GM12878 (cell line): Measurements from ENCODE around the gene GFRA4. TPM values are rescaled to one million over a fixed set of nuclear protein-coding genes. Genes with fewer than 3 reads are reported as not detected.

Experiments
- ATAC-seq: fragments of 200-7000 bp; cut with Tn5 transposase; 3 replicates; pipeline ENCODE4 v1.9.1; 2020; ENCODE audit warnings: mild to moderate bottlenecking, moderate library complexity
- BruUV-seq: library from RNA; stranded (reverse); fragments of 400-500 nt; replicated peaks from 2 replicates; lab custom pipeline; 2021; lab: Mats Ljungman, UMichigan
- CTCF ChIA-PET: fragments of 300-600 bp; sonication (Branson Sonifier 250); formaldehyde crosslinking; extraction: SDS; loops from one replicate; lab custom pipeline; 2021; ENCODE audit warnings: inconsistent platforms; lab: Yijun Ruan, JAX
- POLR2A ChIA-PET: fragments of 350-600 bp; formaldehyde crosslinking; extraction: SDS; loops from one replicate; lab custom pipeline; 2021; ENCODE audit warnings: inconsistent platforms; lab: Charles Lee
- RAD21 ChIA-PET: fragments of 300-600 bp; sonication (Branson Sonifier 250); formaldehyde crosslinking; loops from one replicate; lab custom pipeline; 2023; ENCODE audit warnings: antibody characterized with exemption; ENCODE audit not compliant: unreplicated experiment; lab: Charles Lee
- SMC1A ChIA-PET: fragments of 300-600 bp; sonication (Branson Sonifier 250); formaldehyde crosslinking; loops from one replicate; lab custom pipeline; 2023; ENCODE audit not compliant: unreplicated experiment, uncharacterized antibody; lab: Charles Lee
- DNase-seq: peaks from one replicate; pipeline ENCODE4 v3.0.0-alpha.2; 2011; ENCODE audit warnings: low read depth, low spot score
- FAIRE-seq: peaks from 3 replicates; lab custom pipeline; 2011; peaks lifted over from hg19 to GRCh38; lab: Jason Lieb, UNC
- H2AFZ ChIP-seq: 2 replicates; pipeline ENCODE4 v1.6.0; 2011; ENCODE audit warnings: low read depth, low read length, control low read depth; ENCODE audit not compliant: control insufficient read depth
- H3K27ac ChIP-seq: 2 replicates; pipeline ENCODE4 v1.5.1; 2011; ENCODE audit warnings: control low read depth; ENCODE audit not compliant: control insufficient read depth, insufficient read depth
- H3K27me3 ChIP-seq, 2 experiments: replicated peaks in 1 of 2; 2 replicates each; pipeline versions ENCODE4 v1.6.0 to v1.6.1; 2011; ENCODE audit warnings: low read length in 1 of 2; ENCODE audit not compliant: control insufficient read depth in 2 of 2, insufficient read depth in 2 of 2
- H3K36me3 ChIP-seq, 2 experiments: 2 replicates each; pipeline ENCODE4 v1.5.1; 2011; ENCODE audit warnings: low read length in 1 of 2; ENCODE audit not compliant: control insufficient read depth in 2 of 2, insufficient read depth in 2 of 2
- H3K4me1 ChIP-seq: 2 replicates; pipeline ENCODE4 v1.6.1; 2011; ENCODE audit warnings: mild to moderate bottlenecking, low read length, moderate library complexity, mixed read lengths; ENCODE audit not compliant: control insufficient read depth, insufficient read depth
- H3K4me2 ChIP-seq: 2 replicates; pipeline ENCODE4 v1.6.0; 2011; ENCODE audit warnings: control low read depth; ENCODE audit not compliant: control insufficient read depth, insufficient read depth
- H3K4me3 ChIP-seq: fragments of 200-600 bp; sonication (generic); 2 replicates; pipeline ENCODE4 v1.5.1; 2016
- H3K79me2 ChIP-seq: 2 replicates; pipeline ENCODE4 v1.6.0; 2011; ENCODE audit warnings: low read length; ENCODE audit not compliant: control insufficient read depth, insufficient read depth
- H3K9ac ChIP-seq: 2 replicates; pipeline ENCODE4 v1.8.0; 2011; ENCODE audit warnings: low read length, control low read depth, mixed read lengths; ENCODE audit not compliant: control insufficient read depth, insufficient read depth
- H3K9me3 ChIP-seq: replicated peaks from 3 replicates; pipeline ENCODE4 v1.5.1; 2011; ENCODE audit warnings: mild to moderate bottlenecking, low read length; ENCODE audit not compliant: control insufficient read depth, insufficient read depth
- H4K20me1 ChIP-seq: 2 replicates; pipeline ENCODE4 v1.6.0; 2011; ENCODE audit not compliant: control insufficient read depth, insufficient read depth
- CHD2 ChIP-seq: IDR thresholded peaks from 2 replicates; pipeline ENCODE4 v1.6.1; 2011; ENCODE audit warnings: low read depth, low read length, improper control_type of control experiment, borderline replicate concordance
- ELK1 ChIP-seq: IDR thresholded peaks from 2 replicates; pipeline ENCODE4 v1.6.1; 2012; ENCODE audit warnings: low read depth, low read length, improper control_type of control experiment
- ETV6 ChIP-seq, 2 experiments: fragments of 450-650 bp in 1 of 2; IDR thresholded peaks in 1 of 2; conservative IDR thresholded peaks in 1 of 2; 2 replicates each; pipeline ENCODE4 v1.6.1; 2014; ENCODE audit warnings: antibody characterized with exemption in 1 of 2, borderline replicate concordance in 1 of 2, low read depth in 1 of 2, mild to moderate bottlenecking in 1 of 2, moderate library complexity in 1 of 2
- HCFC1 ChIP-seq: fragments of 150-350 bp; IDR thresholded peaks from 2 replicates; pipeline ENCODE4 v1.6.1; 2014; ENCODE audit warnings: low read length
- IKZF1 ChIP-seq: fragments of 450-650 bp; conservative IDR thresholded peaks from 2 replicates; pipeline ENCODE4 v1.6.1; 2017; ENCODE audit warnings: antibody characterized with exemption, mild to moderate bottlenecking
- KAT2A ChIP-seq: conservative IDR thresholded peaks from 2 replicates; pipeline ENCODE4 v1.6.1; 2011; ENCODE audit warnings: low read depth, low read length; ENCODE audit not compliant: control insufficient read depth
- KLF5 ChIP-seq: fragments of 450-650 bp; IDR thresholded peaks from 2 replicates; pipeline ENCODE4 v1.6.1; 2014; ENCODE audit warnings: mild to moderate bottlenecking; ENCODE audit not compliant: partially characterized antibody
- MYC ChIP-seq: IDR thresholded peaks from 2 replicates; pipeline ENCODE4 v1.6.1; 2011; ENCODE audit warnings: mild to moderate bottlenecking, low read length, moderate library complexity, inconsistent platforms; ENCODE audit not compliant: insufficient read depth, insufficient replicate concordance, insufficient read length, severe bottlenecking
- PKNOX1 ChIP-seq: fragments of 450-650 bp; IDR thresholded peaks from 2 replicates; pipeline ENCODE4 v1.6.1; 2016; ENCODE audit warnings: mild to moderate bottlenecking
- TCF12 ChIP-seq: IDR thresholded peaks from 2 replicates; pipeline ENCODE4 v1.6.1; 2011; ENCODE audit warnings: low read depth, mild to moderate bottlenecking, low read length
- WRNIP1 ChIP-seq: IDR thresholded peaks from 2 replicates; pipeline ENCODE4 v1.6.1; 2011; ENCODE audit warnings: low read depth, low read length, improper control_type of control experiment, borderline replicate concordance
- WGBS: methylation state at CpG from one replicate; pipeline ENCODE4 v1.1.6; 2016; ENCODE audit warnings: low lambda C conversion rate; ENCODE audit not compliant: insufficient replicate concordance, insufficient coverage; ENCODE audit errors: missing lambda C conversion rate; 5-methylcytosine and 5-hydroxymethylcytosine counted together
- in situ Hi-C: fragments of 300-500 bp; cut with MboI; formaldehyde crosslinking; loops from 9 replicates; pipeline ENCODE4 v1.14.3; 2018; ENCODE audit warnings: mixed read lengths
- intact Hi-C: fragments of 100-400 bp; cut with micrococcal nuclease; formaldehyde crosslinking; loops from one replicate; pipeline ENCODE4 v1.14.2; 2022; ENCODE audit not compliant: unreplicated experiment
- polyA plus RNA-seq, 11 experiments: library from polyadenylated mRNA; depleted of rRNA in 4 of 11; unstranded in 6 of 11; stranded (reverse) in 5 of 11; fragments of >200 nt; fragmentation: Nextera tagmentation in 4 of 11; fragmentation: Illumina TruSeq in 1 of 11; extraction: Ambion mirVana in 4 of 11; extraction: Trizol in 1 of 11; gene quantifications; 1 replicate in 1 of 11; 2 replicates in 10 of 11; pipeline versions ENCODE4 v1.2.1 to v1.2.3, GENCODE V29; 2011 to 2016; ENCODE audit warnings: inconsistent platforms in 2 of 11, missing spikeins in 2 of 11, low read depth in 1 of 11
- total RNA-seq, 4 experiments: library from RNA; depleted of rRNA in 3 of 4; stranded (reverse); fragments of >200 nt in 3 of 4; fragmentation: Illumina TruSeq in 1 of 4; extraction: Trizol in 1 of 4; gene quantifications; 2 replicates each; pipeline versions ENCODE4 v1.2.1 to v1.2.3, GENCODE V29; 2013 to 2021

GFRA4 gene
- total and polyA plus RNA-seq, 10 of the 15 experiments (the other 5 are each of a cell fraction or from before 2014, with no cell fraction given): 0.04 TPM; not detected in 9

- in situ Hi-C loops: no loop called here
- WGBS: 71% methylated on average over 2 of the region's 2 CpGs
- ChIA-PET POLR2A (no interaction called here), SMC1A (no interaction called here), RAD21 (no interaction called here), CTCF (interaction anchor here (1.8 kb wide), 1 partner anchor 16 kb away, joined by 4 read pairs; no protein-coding TSS in a partner anchor)
- no TSS peak for BruUV-seq
- no peaks in the 10 kb centered on the region for H3K27me3 ChIP-seq
- H3K27ac ChIP-seq: no peak overlapping the region
- FAIRE-seq (no peak), ATAC-seq (no peak), DNase-seq (no peak)
- no peaks in the 10 kb centered on the region for H4K20me1 ChIP-seq
- H3K4me2 ChIP-seq: no peak overlapping the region
- no peaks in the 10 kb centered on the region for H3K9me3 ChIP-seq
- H3K9ac ChIP-seq: no peak overlapping the region
- H2AFZ ChIP-seq: no peak overlapping the region
- H3K79me2 ChIP-seq: no peaks in the 10 kb centered on the region
- intact Hi-C loops: no loop called here
- no peak overlapping the region for H3K4me3 ChIP-seq
- no peaks in the 10 kb centered on the region for H3K4me1 ChIP-seq
- H3K36me3 ChIP-seq: peaks cover 0 to 4% of the 10 kb centered on the region in 2 experiments; a peak in 2 of 4 replicates
- TF ChIP-seq KAT2A: no peak
- TF ChIP-seq ELK1: no peak
- TF ChIP-seq ETV6 (conservative IDR thresholded peaks at IDR 0.05 in 1 of 2, IDR thresholded peaks at IDR 0.05 in 1 of 2; ENCODE audit: borderline replicate concordance in 1 of 2, low read depth in 1 of 2): no peak
- no peak for TF ChIP-seq WRNIP1
- TF ChIP-seq CHD2: no peak
- TF ChIP-seq TCF12: no peak
- no peak for TF ChIP-seq PKNOX1
- no peak for TF ChIP-seq IKZF1
- no peak for TF ChIP-seq HCFC1
- TF ChIP-seq KLF5: no peak
- TF ChIP-seq MYC: no peak
These were observed 35.7 kb downstream of the GFRA4 start for GRCh38 chr20:3627476-3627875.
